ENCODE measurements around the gene ANLN.

GRCh38 chr7:36460811-36461429 lies 71.3 kb downstream of the ANLN start:
- TF ChIP-seq SP1 (IDR thresholded peaks at IDR 0.05) (no peak), FOXA1 (IDR thresholded peaks at IDR 0.05) (no peak), BHLHE40 (IDR thresholded peaks at IDR 0.05; ENCODE audit: borderline replicate concordance) (no peak), ELF4 (IDR thresholded peaks at IDR 0.05) (no peak), TARDBP (IDR thresholded peaks at IDR 0.05) (no peak), FOXK2 (IDR thresholded peaks at IDR 0.05) (no peak), ARNT (IDR thresholded peaks at IDR 0.05) (no peak)

All from HEK293T (cell line).